Subcutaneous adipose tissue (tissue), 4 donors: ENCODE measurements around the gene C11orf42. TPM values are rescaled to one million over a fixed set of nuclear protein-coding genes. Genes with fewer than 3 reads are reported as not detected.

Source experiments
- CTCF ChIP-seq: fragments of 450-650 bp; IDR thresholded peaks from one replicate; pipeline ENCODE4 v1.5.1; 2016; ENCODE audit warnings: low read depth, mild to moderate bottlenecking, control low read depth, antibody characterized with exemption, moderate library complexity
- total RNA-seq, 4 donors: library from RNA; depleted of rRNA; stranded (reverse); fragments of >200 nt; gene quantifications; one replicate each; pipeline ENCODE4 v1.1.0, GENCODE V29; 2016

The C11orf42 gene
- total RNA-seq, result not detected

GRCh38 chr11:6205366-6205765 lies at the start of gene C11orf42:
Gene C11orf42, plus strand, starts transcription at chr11:6205557. Its CDS starts 59 bp downstream, at chr11:6205616.
- TF ChIP-seq CTCF, result no peak

GRCh38 chr11:6156628-6157359 lies 48.6 kb upstream of the C11orf42 start:
- no peak for TF ChIP-seq CTCF

GRCh38 chr11:6170226-6170625 lies 35.1 kb upstream of the C11orf42 start, which contains the start of gene OR52B2:
Gene OR52B2, minus strand, starts transcription at chr11:6170326. Its CDS starts 0 bp downstream, at chr11:6170326.
- TF ChIP-seq CTCF, result no peak

- TF ChIP-seq CTCF, result no peak
These were observed 29.9 kb upstream of the C11orf42 start for GRCh38 chr11:6175440-6175839.

GRCh38 chr11:6191742-6192141 lies 13.6 kb upstream of the C11orf42 start:
- no peak for TF ChIP-seq CTCF

- TF ChIP-seq CTCF, result no peak
These were observed 11.2 kb upstream of the C11orf42 start for GRCh38 chr11:6194065-6194581.

GRCh38 chr11:6196396-6196795 lies 9.0 kb upstream of the C11orf42 start:
- TF ChIP-seq CTCF, result no peak
